K562 (cell line): Measurements from ENCODE around the gene ABHD16B.

Experiments used
- FOXJ3 ChIP-seq: sonication (generic); formaldehyde crosslinking; IDR thresholded peaks from 2 replicates; pipeline ENCODE4 v1.4.0; 2020; ENCODE audit warnings: mild to moderate bottlenecking, missing genetic modification reagents
- HDAC2 ChIP-seq: fragments of 450-650 bp; IDR thresholded peaks from 2 replicates; pipeline ENCODE4 v1.6.1; 2016; ENCODE audit warnings: mild to moderate bottlenecking
- HNRNPK ChIP-seq: fragments of 200-400 bp; formaldehyde crosslinking; IDR thresholded peaks from one replicate; pipeline ENCODE4 v1.6.1; 2018; ENCODE audit warnings: mild to moderate bottlenecking, low read depth, low read length; ENCODE audit not compliant: poor library complexity, severe bottlenecking
- MAX ChIP-seq: sonication (generic); formaldehyde crosslinking; IDR thresholded peaks from 2 replicates; pipeline ENCODE4 v1.9.0; 2022; ENCODE audit warnings: mild to moderate bottlenecking, missing genetic modification reagents
- SIRT6 ChIP-seq: IDR thresholded peaks from one replicate; pipeline ENCODE4 v1.6.1; 2012; ENCODE audit warnings: low read depth, mild to moderate bottlenecking, control low read depth, inconsistent platforms, low read length, moderate library complexity
- TAF1 ChIP-seq: IDR thresholded peaks from 2 replicates; pipeline ENCODE4 v1.6.1; 2011; ENCODE audit warnings: mild to moderate bottlenecking, low read length, moderate library complexity; ENCODE audit not compliant: insufficient read depth, control insufficient read depth, severe bottlenecking; ENCODE audit errors: extremely low read depth
- TEAD2 ChIP-seq: fragments of 450-650 bp; IDR thresholded peaks from 2 replicates; pipeline ENCODE4 v1.6.1; 2016; ENCODE audit warnings: missing genetic modification characterization, control low read depth, missing compliant biosample characterization

GRCh38 chr20:63857764-63858392 is 3.4 kb upstream of the ABHD16B start:
- TF ChIP-seq MAX (no peak), TAF1 (no peak), FOXJ3 (CRISPR knock-in tag) (no peak), HNRNPK (no peak), HDAC2 (no peak), SIRT6 (no peak), TEAD2 (tag) (no peak)
